CD4-positive, alpha-beta T cell treated with Interleukin-15 for 1 hour (primary cell): ENCODE data around the gene TBC1D5.

Experiments used
- DNase-seq: peaks from one replicate; pipeline ENCODE4 v3.0.0-alpha.2; 2020

Gene TBC1D5

DNA sequence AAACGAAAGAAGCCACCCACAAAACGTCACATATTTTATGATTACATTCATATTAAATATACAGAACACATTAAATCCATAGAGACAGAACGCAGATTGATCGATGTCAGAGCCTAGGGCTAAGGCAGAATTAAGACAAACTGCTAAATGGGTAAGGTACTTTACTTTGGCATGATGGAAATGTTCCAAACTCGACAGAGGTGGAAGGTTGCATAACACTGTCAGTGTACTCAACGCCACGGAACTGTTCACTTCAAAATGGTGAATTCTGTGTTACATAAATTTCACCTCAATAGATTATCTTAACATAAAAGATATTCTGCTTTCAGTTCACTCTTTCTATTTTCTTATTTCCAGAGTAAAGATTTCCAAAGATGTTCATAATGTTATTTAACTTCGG, 158.4 kb downstream of the TBC1D5 start:
- DNase-seq, result no peak

GRCh38 chr3:17583530-17583929, 158.9 kb downstream of the TBC1D5 start:
- DNase-seq, result no peak

DNA sequence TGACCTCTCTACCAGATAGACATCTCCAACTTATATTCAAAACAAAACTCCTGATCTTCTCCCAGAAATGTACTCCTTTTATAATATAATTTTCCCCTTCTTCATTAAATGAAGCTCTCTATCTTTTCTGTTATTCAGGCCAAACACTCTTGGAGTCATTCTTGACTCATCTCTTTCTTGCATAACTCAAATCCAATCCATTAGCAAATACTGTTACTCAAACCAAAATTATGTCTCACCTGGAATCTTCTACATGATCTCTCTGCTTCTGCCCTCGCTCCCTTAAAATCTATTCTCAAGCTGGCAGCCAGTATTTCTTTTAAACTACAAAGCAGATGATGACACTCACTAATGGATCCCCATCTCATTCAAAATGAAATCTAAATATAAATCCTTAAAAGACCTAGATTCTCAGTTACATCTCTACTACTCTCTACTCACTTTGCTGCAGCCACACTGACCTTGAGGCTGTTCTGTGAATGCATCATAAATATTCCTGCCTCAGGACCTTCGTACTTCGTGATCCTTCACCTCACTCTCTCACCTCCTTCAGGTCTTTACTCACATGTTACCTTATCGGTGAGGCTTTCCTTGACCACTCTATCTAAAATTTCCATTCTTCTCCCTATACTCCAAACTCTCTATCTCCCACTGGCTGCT, 160.9 kb downstream of the TBC1D5 start:
- no peak for DNase-seq

- DNase-seq, result no peak
Observed at GRCh38 chr3:17580901-17581300, 161.5 kb downstream of the TBC1D5 start.

GRCh38 chr3:17579289-17580031, 163.0 kb downstream of the TBC1D5 start:
- no peak for DNase-seq

- no peak for DNase-seq
Observed at GRCh38 chr3:17577796-17578520, 164.5 kb downstream of the TBC1D5 start.

DNA sequence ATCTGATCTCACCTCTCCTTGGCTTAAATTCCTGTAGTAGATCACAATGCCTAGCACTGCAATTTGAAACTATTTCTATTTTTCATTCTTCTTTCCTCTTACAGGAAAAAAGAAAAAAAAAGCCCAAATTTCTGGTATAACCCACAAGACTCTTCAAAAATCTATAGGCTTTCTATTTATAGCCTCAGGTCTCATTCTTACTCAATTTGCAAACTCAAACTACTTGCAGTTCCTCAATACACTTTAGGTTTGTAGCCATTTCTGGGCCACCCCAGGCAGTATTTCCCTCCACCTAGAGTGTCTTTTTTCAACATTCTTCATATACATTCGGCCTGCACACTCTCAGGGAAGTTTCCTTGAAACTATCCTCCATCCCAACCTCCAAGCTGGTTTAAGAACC, 169.0 kb downstream of the TBC1D5 start:
- no peak for DNase-seq

DNA sequence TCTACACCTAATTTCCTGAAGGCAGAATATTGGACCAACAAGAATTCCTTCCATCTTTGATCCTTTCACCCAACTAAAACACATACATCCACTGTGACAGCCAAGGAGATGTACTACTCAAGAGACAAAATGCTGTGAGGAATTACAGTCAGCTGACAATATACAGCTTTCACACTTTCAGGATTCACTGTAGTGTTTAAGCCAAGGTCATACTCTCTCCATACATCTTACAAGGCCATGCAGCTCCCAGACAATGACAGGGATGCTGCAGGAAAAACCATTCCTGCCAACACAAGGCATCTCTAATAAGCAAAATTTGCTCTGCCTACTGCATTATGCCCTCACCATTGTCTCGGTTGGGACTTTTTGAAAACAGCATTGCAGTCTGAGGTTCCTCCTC, 170.7 kb downstream of the TBC1D5 start:
- DNase-seq, result no peak

DNA sequence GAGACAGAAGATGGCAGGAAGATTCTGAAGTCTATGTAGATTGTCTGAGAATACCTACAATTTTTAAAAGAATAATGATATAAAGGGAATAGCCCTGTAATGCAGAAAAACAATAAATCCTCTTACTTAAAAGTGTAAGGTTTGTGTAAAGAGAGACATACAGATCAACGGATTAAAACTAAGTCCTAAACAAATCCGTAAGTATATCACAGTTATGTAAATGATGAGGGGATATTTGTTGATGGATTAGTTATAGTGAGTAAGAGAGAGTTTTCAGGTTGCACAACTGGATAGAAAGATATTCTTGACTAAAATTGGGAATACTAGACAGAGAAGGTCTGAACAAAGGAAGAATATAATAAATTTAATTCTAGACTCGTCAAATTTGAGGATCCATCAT, 179.6 kb downstream of the TBC1D5 start:
- DNase-seq, result no peak

DNA sequence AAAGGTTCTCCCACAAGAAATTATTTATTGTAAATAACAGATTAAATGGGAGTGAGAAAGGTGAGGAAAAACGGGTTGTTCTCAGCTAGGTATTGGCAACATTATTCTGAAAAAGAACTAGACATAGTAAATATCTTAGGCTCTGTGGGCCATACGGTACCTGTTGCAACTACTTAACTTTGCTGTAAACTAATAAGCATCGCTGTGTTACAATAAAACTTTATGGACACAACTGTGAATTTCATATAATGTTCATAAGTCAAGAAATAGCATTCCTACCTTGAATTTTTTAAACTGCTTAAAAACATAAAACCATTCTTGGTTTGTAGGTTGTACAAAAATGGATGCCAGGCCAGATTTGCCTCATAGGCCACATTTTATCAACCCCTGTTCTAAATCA, 183.9 kb downstream of the TBC1D5 start:
- DNase-seq, result no peak

DNA sequence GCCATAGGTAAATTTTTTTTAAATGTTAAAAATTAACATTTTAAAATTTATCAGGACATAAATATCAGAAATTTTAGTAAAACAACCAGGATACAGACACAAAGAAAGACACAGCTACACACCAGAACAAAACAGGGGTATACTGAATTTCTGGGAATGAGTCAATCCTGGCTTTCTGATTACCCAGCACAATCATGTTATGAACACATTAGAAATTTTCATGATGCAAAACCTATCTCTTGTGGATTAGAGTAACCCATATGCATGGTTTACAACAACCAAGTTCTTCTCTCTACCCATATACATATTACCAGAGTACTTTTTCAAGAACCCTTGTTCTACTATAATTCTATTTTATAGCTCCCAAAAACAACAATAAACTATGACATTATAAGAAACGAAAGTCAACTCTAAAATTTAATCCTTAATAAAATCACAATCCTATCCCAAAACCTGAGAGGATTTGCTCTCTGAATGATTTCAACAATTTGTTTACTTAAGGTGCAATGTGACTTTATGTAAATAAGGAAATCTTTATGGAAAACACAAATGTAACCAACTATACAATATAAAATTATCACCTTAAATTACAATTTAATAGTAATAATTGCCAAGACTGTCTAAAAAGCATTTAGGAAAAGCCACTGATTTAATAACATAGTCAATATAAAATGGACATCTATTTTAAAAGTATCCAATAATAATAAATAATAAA, 184.5 kb downstream of the TBC1D5 start:
- DNase-seq, result no peak

- DNase-seq, result no peak
Observed at GRCh38 chr3:17555525-17555924, 186.9 kb downstream of the TBC1D5 start.

DNA sequence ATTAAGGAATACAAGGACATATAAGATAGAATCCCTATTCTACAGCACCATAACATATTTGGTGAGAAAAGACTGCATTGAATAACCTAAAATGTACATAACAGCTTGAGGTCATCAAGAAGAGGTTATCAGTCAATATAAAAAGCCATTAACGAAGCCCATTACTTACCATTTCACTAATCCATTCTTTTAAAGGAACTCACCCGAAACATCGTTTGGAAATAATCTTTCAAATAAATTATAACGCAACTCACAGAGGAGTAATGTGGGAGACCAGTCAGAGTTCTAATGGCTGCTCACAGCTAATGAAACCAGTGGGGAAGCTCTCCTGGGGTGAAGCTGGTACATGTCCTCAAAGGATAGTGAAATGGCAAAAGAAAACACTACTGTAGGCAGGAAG, 188.4 kb downstream of the TBC1D5 start:
- DNase-seq, result no peak

DNA sequence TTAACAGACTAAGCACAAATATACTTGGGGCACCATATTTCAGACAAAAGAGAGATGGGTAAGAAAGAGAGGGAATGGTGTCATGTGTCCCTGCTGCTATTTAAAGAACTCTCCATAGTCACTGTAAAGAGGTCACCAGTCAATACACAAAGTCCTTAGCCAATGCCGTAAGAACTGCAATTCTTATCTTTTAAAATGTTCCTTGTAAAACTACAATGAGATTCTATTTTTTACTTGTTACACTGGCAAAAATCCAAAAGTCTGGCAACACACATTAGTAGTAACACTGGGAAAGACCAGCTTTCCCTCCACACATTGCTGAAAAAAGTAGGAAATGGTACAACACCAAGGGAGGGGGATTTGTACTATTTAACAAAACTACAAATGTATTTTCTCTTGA, 189.4 kb downstream of the TBC1D5 start:
- DNase-seq, result no peak

- DNase-seq, result no peak
Observed at GRCh38 chr3:17552351-17552750, 190.1 kb downstream of the TBC1D5 start.

DNA sequence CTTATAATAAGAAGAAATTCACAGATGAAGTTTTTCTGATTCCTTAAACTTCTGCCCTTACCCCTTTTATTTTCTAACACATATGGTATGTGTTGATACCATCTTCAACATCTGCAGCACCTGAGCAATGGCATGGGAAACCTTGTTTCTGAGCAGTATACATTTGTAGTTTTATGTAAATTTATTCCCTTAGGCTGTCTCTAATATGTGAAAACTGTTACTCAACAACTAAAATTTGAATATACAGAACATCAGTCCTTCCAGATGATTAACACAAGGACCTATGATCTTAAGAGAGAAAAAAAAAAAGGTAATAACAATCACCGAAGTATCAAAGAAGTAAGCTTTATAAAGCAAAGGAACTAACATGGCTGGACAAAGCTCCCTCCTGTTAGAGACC, 190.5 kb downstream of the TBC1D5 start:
- DNase-seq, result no peak

- no peak for DNase-seq
Observed at GRCh38 chr3:17551333-17551732, 191.1 kb downstream of the TBC1D5 start.

DNA sequence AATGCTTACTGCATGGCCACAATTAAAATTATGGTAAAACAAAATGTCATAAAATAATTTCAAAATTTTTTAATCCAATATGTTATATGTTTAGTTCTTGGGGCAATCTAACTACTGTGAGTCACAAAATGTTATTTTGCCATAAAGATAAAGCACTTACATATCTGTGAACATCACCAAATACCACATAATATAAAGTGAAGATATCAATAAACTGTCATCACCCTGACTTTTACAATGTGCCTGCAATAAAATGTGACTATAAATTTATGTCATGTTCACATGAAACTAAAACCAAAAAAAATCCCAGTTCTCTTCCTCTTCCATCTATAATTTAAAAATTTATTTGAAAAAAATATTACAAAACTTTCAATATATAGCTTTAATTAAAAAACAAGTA, 191.8 kb downstream of the TBC1D5 start:
- no peak for DNase-seq

- DNase-seq, result no peak
Observed at GRCh38 chr3:17546500-17547255, 195.8 kb downstream of the TBC1D5 start.

DNA sequence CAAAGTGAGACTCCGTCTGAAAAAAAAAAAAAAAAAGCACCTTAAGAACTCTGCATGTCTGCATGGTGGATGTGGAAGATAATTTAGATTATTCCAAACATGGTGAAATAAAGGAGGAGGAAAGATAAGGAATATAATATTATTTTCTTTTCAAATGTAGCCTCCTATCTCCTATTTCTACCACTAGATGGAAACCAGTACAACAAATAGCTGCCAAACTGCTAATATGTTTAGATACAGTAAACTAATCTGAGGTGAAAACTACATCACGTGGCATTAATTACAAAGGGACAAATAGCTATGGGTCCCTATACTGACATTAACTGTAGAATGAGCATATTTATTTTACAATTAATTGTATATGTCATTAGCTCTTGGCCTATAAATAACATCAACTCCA, 197.8 kb downstream of the TBC1D5 start:
- DNase-seq, result no peak

- DNase-seq, result no peak
Observed at GRCh38 chr3:17542591-17542990, 199.8 kb downstream of the TBC1D5 start.

DNA sequence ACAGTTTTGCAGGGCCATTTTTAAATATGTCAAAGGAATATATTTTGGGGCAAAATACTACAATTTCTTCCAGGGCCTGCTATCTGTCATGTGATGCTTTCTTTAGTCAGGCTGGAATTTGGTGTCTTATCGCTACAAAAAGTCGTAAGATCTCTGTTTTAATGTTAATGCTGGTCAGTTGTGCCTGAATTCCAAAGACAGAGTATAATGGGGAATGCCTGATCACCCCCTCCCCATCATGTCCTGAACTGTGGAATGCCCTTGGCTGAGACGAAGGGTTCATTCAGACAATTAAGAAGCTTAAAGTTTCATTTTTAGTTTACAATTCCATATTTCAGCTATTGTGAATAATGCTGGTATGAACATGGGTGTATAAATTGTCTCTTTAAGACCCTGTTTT, 203.0 kb downstream of the TBC1D5 start:
- DNase-seq, result no peak

DNA sequence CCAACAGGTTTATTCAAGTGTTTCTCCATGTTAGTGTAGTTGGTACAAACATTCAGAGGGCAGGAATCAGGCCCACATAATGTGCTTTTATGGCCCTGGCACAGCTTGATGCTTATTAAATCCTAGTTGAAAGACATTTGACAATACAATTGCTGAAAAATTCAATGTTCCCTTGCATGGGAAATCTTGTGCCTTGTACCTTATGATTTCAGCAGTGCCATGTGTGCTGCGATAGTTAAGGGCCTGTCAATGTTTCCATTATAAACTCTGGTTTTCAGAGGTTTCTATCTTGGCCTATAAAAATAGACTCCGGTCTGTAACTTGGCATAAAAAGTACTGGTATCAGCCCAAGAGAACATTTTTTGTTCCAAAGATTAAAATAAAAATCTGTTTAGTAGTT, 207.2 kb downstream of the TBC1D5 start:
- no peak for DNase-seq
